ENCODE measurements around the gene AKR1E2. TPM values are rescaled to one million over a fixed set of nuclear protein-coding genes. Genes with fewer than 3 reads are reported as not detected.

The AKR1E2 gene
- total and polyA plus RNA-seq, 9 of the 15 experiments (the other 6 are each of a cell fraction or from before 2014, with no cell fraction given) = 4.2 to 16.6 (median 9.8) TPM

DNA sequence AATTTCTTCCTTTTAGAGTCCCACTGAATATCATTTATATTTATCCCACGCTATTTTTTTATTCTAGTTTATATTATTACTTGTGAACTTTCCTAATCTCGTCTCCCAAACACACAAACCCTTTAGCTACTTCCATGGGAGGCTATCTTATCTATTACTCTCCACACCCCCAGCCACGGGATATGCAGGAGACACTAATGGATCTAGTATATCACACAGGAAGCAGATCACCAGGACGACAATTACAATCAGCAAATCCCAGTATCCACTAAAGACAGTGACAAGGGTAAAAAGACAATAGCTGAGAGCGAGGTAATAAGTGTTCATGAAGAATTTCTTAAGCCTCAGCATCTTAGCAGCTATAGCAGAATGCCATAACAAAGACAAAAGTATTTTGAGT is 3.8 kb upstream of the AKR1E2 start (continued):
- TF ChIP-seq, protein P1, sequence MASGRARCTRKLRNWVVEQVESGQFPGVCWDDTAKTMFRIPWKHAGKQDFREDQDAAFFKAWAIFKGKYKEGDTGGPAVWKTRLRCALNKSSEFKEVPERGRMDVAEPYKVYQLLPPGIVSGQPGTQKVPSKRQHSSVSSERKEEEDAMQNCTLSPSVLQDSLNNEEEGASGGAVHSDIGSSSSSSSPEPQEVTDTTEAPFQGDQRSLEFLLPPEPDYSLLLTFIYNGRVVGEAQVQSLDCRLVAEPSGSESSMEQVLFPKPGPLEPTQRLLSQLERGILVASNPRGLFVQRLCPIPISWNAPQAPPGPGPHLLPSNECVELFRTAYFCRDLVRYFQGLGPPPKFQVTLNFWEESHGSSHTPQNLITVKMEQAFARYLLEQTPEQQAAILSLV (tag; IDR thresholded peaks at IDR 0.05) = no peak
- no peak for TF ChIP-seq YBX1 (IDR thresholded peaks at IDR 0.05)
- no peak for TF ChIP-seq XRCC3 (IDR thresholded peaks at IDR 0.05)
- TF ChIP-seq CREM (IDR thresholded peaks at IDR 0.05; ENCODE audit: low read depth) = 0 out of 2 replicates have a peak, but pooled peaks have one; percentile 26
- no peak for TF ChIP-seq U2AF2 (optimal IDR thresholded peaks at IDR 0.05; ENCODE audit: low read depth, low read length)
- TF ChIP-seq, protein P2, sequence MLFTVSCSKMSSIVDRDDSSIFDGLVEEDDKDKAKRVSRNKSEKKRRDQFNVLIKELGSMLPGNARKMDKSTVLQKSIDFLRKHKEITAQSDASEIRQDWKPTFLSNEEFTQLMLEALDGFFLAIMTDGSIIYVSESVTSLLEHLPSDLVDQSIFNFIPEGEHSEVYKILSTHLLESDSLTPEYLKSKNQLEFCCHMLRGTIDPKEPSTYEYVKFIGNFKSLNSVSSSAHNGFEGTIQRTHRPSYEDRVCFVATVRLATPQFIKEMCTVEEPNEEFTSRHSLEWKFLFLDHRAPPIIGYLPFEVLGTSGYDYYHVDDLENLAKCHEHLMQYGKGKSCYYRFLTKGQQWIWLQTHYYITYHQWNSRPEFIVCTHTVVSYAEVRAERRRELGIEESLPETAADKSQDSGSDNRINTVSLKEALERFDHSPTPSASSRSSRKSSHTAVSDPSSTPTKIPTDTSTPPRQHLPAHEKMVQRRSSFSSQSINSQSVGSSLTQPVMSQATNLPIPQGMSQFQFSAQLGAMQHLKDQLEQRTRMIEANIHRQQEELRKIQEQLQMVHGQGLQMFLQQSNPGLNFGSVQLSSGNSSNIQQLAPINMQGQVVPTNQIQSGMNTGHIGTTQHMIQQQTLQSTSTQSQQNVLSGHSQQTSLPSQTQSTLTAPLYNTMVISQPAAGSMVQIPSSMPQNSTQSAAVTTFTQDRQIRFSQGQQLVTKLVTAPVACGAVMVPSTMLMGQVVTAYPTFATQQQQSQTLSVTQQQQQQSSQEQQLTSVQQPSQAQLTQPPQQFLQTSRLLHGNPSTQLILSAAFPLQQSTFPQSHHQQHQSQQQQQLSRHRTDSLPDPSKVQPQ (CRISPR knock-in tag; IDR thresholded peaks at IDR 0.05; ENCODE audit: borderline replicate concordance) = no peak
- no peak for TF ChIP-seq ZNF121 (CRISPR knock-in tag; conservative IDR thresholded peaks at IDR 0.05)
- TF ChIP-seq SMARCB1 (IDR thresholded peaks at IDR 0.05; ENCODE audit: insufficient read length, low read depth) = no peak
- TF ChIP-seq PRPF4 (IDR thresholded peaks at IDR 0.05; ENCODE audit: insufficient read depth, low read depth, low read length, poor library complexity, severe bottlenecking) = no peak
- TF ChIP-seq BHLHE40 (IDR thresholded peaks at IDR 0.05; ENCODE audit: low read length) = peak; percentile 66; the same call in 1 of the 2 replicates
- TF ChIP-seq HDAC1 (IDR thresholded peaks at IDR 0.05) = peak in 1 of 2 experiments; percentile 46; a peak in 1 of 4 replicates
- TF ChIP-seq HDAC3 (IDR thresholded peaks at IDR 0.05; ENCODE audit: borderline replicate concordance, partially characterized antibody) = peak; percentile 53
- peak; percentile 79 for TF ChIP-seq FOXM1 (IDR thresholded peaks at IDR 0.05; ENCODE audit: low read depth)
- no peak for TF ChIP-seq FOXM1 (CRISPR knock-in tag; IDR thresholded peaks at IDR 0.05; ENCODE audit: low read depth)
- TF ChIP-seq, protein P3, sequence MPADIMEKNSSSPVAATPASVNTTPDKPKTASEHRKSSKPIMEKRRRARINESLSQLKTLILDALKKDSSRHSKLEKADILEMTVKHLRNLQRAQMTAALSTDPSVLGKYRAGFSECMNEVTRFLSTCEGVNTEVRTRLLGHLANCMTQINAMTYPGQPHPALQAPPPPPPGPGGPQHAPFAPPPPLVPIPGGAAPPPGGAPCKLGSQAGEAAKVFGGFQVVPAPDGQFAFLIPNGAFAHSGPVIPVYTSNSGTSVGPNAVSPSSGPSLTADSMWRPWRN (IDR thresholded peaks at IDR 0.05; ENCODE audit: low read depth) = peak; percentile 47; the same call in 1 of the 2 replicates
- no peak for TF ChIP-seq ZNF232 (CRISPR knock-in tag; IDR thresholded peaks at IDR 0.05)
- TF ChIP-seq HDAC2 (IDR thresholded peaks at IDR 0.05) = no peak
- no peak for TF ChIP-seq GABPB2 (CRISPR knock-in tag; conservative IDR thresholded peaks at IDR 0.05)
- no peak for TF ChIP-seq RAD21 (CRISPR knock-in tag; conservative IDR thresholded peaks at IDR 0.05 in 1 of 2, IDR thresholded peaks at IDR 0.05 in 1 of 2)
- TF ChIP-seq SMARCA5 (IDR thresholded peaks at IDR 0.05) = no peak
- TF ChIP-seq KAT7 (CRISPR knock-in tag; IDR thresholded peaks at IDR 0.05; ENCODE audit: borderline replicate concordance) = no peak
- peak; percentile 90; the same call in 1 of the 2 replicates for TF ChIP-seq EP300 (IDR thresholded peaks at IDR 0.05; ENCODE audit: low read length)
- TF ChIP-seq MTA2 (IDR thresholded peaks at IDR 0.05; ENCODE audit: low read depth) = peak; percentile 79
- no peak for TF ChIP-seq THRAP3 (IDR thresholded peaks at IDR 0.05; ENCODE audit: borderline replicate concordance)
- TF ChIP-seq ADNP (tag; IDR thresholded peaks at IDR 0.05) = no peak
- no peak for TF ChIP-seq COPS2 (conservative IDR thresholded peaks at IDR 0.05)
- no peak for TF ChIP-seq ZNF253 (CRISPR knock-in tag; conservative IDR thresholded peaks at IDR 0.05)
- TF ChIP-seq CXXC5 (CRISPR knock-in tag; IDR thresholded peaks at IDR 0.05) = peak; percentile 59; the same call in 1 of the 2 replicates
